HepG2 (cell line): Measurements from ENCODE around the gene UBC. TPM values are rescaled to one million over a fixed set of nuclear protein-coding genes. Genes with fewer than 3 reads are reported as not detected.

Experiments
- AHR ChIP-seq: IDR thresholded peaks from 2 replicates; pipeline ENCODE4 v1.6.1; 2018; ENCODE audit warnings: missing genetic modification reagents, missing compliant biosample characterization
- CAMTA2 ChIP-seq: sonication (generic); formaldehyde crosslinking; IDR thresholded peaks from 2 replicates; pipeline ENCODE4 v1.4.0; 2020; ENCODE audit warnings: mild to moderate bottlenecking, missing genetic modification reagents, borderline replicate concordance
- CCAR2 ChIP-seq: fragments of 200-400 bp; formaldehyde crosslinking; optimal IDR thresholded peaks from 2 replicates; pipeline ENCODE3; 2018; ENCODE audit warnings: low read depth, mild to moderate bottlenecking, low read length, moderate library complexity
- FLYWCH1 ChIP-seq: sonication (generic); formaldehyde crosslinking; IDR thresholded peaks from 2 replicates; pipeline ENCODE4 v1.8.1; 2023; ENCODE audit warnings: mild to moderate bottlenecking, missing genetic modification reagents
- HCFC1 ChIP-seq: fragments of 150-350 bp; IDR thresholded peaks from 2 replicates; pipeline ENCODE4 v1.6.1; 2014; ENCODE audit warnings: low read depth, low read length
- JUND ChIP-seq: sonication (generic); formaldehyde crosslinking; IDR thresholded peaks from 2 replicates; pipeline ENCODE4 v1.8.0; 2022; ENCODE audit warnings: mild to moderate bottlenecking, missing genetic modification reagents
- KLF12 ChIP-seq: sonication (generic); formaldehyde crosslinking; IDR thresholded peaks from 2 replicates; pipeline ENCODE4 v1.4.0; 2020; ENCODE audit warnings: missing genetic modification reagents, borderline replicate concordance
- MAFF ChIP-seq: IDR thresholded peaks from 2 replicates; pipeline ENCODE4 v1.6.1; 2011; ENCODE audit warnings: low read depth, low read length, improper control_type of control experiment
- MZF1 ChIP-seq: sonication (generic); formaldehyde crosslinking; IDR thresholded peaks from 2 replicates; pipeline ENCODE4 v1.8.1; 2023; ENCODE audit warnings: mild to moderate bottlenecking, missing genetic modification reagents, borderline replicate concordance
- NCOA5 ChIP-seq: sonication (generic); formaldehyde crosslinking; IDR thresholded peaks from 2 replicates; pipeline ENCODE4 v1.4.0; 2020; ENCODE audit warnings: missing genetic modification reagents
- NFE2 ChIP-seq: sonication (generic); formaldehyde crosslinking; IDR thresholded peaks from 2 replicates; pipeline ENCODE4 v1.4.0; 2020; ENCODE audit warnings: missing genetic modification reagents
- PAX8 ChIP-seq: sonication (generic); formaldehyde crosslinking; IDR thresholded peaks from 2 replicates; pipeline ENCODE4 v1.8.0; 2022; ENCODE audit warnings: mild to moderate bottlenecking, missing genetic modification reagents, borderline replicate concordance
- PCBP1 ChIP-seq: fragments of 200-400 bp; formaldehyde crosslinking; IDR thresholded peaks from 2 replicates; pipeline ENCODE4 v1.6.1; 2017; ENCODE audit warnings: mild to moderate bottlenecking, low read depth, low read length, borderline replicate concordance
- PHF20 ChIP-seq: sonication (generic); formaldehyde crosslinking; IDR thresholded peaks from 2 replicates; pipeline ENCODE4 v1.5.0; 2020; ENCODE audit warnings: mild to moderate bottlenecking, missing genetic modification reagents
- PHF8 ChIP-seq: sonication (generic); formaldehyde crosslinking; IDR thresholded peaks from 2 replicates; pipeline ENCODE4 v1.5.0; 2020; ENCODE audit warnings: missing genetic modification reagents
- SAP130 ChIP-seq: IDR thresholded peaks from 2 replicates; pipeline ENCODE4 v1.6.1; 2016; ENCODE audit warnings: low read depth
- SIX4 ChIP-seq: sonication (generic); formaldehyde crosslinking; IDR thresholded peaks from 2 replicates; pipeline ENCODE4 v1.4.0; 2020; ENCODE audit warnings: missing genetic modification reagents
- SP4 ChIP-seq: sonication (generic); formaldehyde crosslinking; IDR thresholded peaks from 2 replicates; pipeline ENCODE4 v1.8.1; 2023; ENCODE audit warnings: mild to moderate bottlenecking, missing genetic modification reagents
- ZBTB21 ChIP-seq: sonication (generic); formaldehyde crosslinking; IDR thresholded peaks from 2 replicates; pipeline ENCODE4 v1.4.0; 2020; ENCODE audit warnings: missing genetic modification reagents
- ZNF660 ChIP-seq: sonication (generic); formaldehyde crosslinking; IDR thresholded peaks from 2 replicates; pipeline ENCODE4 v1.5.1; 2020; ENCODE audit warnings: mild to moderate bottlenecking, low read depth, missing genetic modification reagents, borderline replicate concordance
- ZNF747 ChIP-seq: sonication (generic); formaldehyde crosslinking; IDR thresholded peaks from 2 replicates; pipeline ENCODE4 v1.8.1; 2023; ENCODE audit warnings: missing genetic modification reagents, mild to moderate bottlenecking, borderline replicate concordance
- polyA plus RNA-seq, 8 experiments: library from polyadenylated mRNA; depleted of rRNA in 3 of 8; stranded (reverse) in 7 of 8; unstranded in 1 of 8; fragments of >200 nt; fragmentation: Illumina TruSeq in 4 of 8; extraction: Trizol in 4 of 8; gene quantifications; 2 replicates each; pipeline versions ENCODE4 v1.2.1 to v1.2.3, GENCODE V29; 2011 to 2016; ENCODE audit warnings: low read depth in 4 of 8, missing spikeins in 1 of 8, mixed read lengths in 1 of 8; ENCODE audit not compliant: insufficient read depth in 1 of 8
- total RNA-seq, 5 experiments: library from RNA; depleted of rRNA; stranded (reverse); fragments of >200 nt; fragmentation: Illumina TruSeq; extraction: Trizol; gene quantifications; 2 replicates each; pipeline ENCODE4 v1.2.3, GENCODE V29; 2016; ENCODE audit warnings: low read depth in 1 of 5
- TF ChIP-seq, protein P1 (sequence below): sonication (generic); formaldehyde crosslinking; IDR thresholded peaks from 2 replicates; pipeline ENCODE4 v1.4.0; 2020; ENCODE audit warnings: missing genetic modification reagents, mild to moderate bottlenecking, borderline replicate concordance
- TF ChIP-seq, protein P2 (sequence below): sonication (generic); formaldehyde crosslinking; IDR thresholded peaks from 2 replicates; pipeline ENCODE4 v1.8.0; 2022; ENCODE audit warnings: missing genetic modification reagents, mild to moderate bottlenecking, inconsistent platforms, borderline replicate concordance
- TF ChIP-seq, protein P3 (sequence below): sonication (generic); formaldehyde crosslinking; IDR thresholded peaks from 2 replicates; pipeline ENCODE4 v1.4.0; 2020; ENCODE audit warnings: missing genetic modification reagents, borderline replicate concordance

Gene UBC
- total and polyA plus RNA-seq, 2 of the 13 experiments (the other 11 are each of a cell fraction or from before 2014, with no cell fraction given): 805 to 1,432 TPM

GRCh38 chr12:124914392-124915238 lies at the start of gene UBC (continued):
- peak; percentile 94 for TF ChIP-seq SP4
- TF ChIP-seq HCFC1: peak; percentile 20; the same call in 1 of the 2 replicates
- TF ChIP-seq PHF20: peak; percentile 53
- no peak for TF ChIP-seq CCAR2
- TF ChIP-seq MAFF: no peak
- 0 out of 2 replicates have a peak, but pooled peaks have one; percentile 16 for TF ChIP-seq NCOA5
- peak; percentile 81; the same call in 1 of the 2 replicates for TF ChIP-seq AHR
- TF ChIP-seq MZF1: no peak
- TF ChIP-seq, protein P1, sequence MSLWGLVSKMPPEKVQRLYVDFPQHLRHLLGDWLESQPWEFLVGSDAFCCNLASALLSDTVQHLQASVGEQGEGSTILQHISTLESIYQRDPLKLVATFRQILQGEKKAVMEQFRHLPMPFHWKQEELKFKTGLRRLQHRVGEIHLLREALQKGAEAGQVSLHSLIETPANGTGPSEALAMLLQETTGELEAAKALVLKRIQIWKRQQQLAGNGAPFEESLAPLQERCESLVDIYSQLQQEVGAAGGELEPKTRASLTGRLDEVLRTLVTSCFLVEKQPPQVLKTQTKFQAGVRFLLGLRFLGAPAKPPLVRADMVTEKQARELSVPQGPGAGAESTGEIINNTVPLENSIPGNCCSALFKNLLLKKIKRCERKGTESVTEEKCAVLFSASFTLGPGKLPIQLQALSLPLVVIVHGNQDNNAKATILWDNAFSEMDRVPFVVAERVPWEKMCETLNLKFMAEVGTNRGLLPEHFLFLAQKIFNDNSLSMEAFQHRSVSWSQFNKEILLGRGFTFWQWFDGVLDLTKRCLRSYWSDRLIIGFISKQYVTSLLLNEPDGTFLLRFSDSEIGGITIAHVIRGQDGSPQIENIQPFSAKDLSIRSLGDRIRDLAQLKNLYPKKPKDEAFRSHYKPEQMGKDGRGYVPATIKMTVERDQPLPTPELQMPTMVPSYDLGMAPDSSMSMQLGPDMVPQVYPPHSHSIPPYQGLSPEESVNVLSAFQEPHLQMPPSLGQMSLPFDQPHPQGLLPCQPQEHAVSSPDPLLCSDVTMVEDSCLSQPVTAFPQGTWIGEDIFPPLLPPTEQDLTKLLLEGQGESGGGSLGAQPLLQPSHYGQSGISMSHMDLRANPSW: 0 out of 2 replicates have a peak, but pooled peaks have one; percentile 47
- peak; percentile 83 for TF ChIP-seq CAMTA2 (CRISPR knock-in tag)
- peak; percentile 96; the same call in 1 of the 2 replicates for TF ChIP-seq PAX8 (CRISPR knock-in tag)
- no peak for TF ChIP-seq ZNF660
- peak; percentile 82; the same call in 1 of the 2 replicates for TF ChIP-seq FLYWCH1 (CRISPR knock-in tag)
- TF ChIP-seq, protein P2, sequence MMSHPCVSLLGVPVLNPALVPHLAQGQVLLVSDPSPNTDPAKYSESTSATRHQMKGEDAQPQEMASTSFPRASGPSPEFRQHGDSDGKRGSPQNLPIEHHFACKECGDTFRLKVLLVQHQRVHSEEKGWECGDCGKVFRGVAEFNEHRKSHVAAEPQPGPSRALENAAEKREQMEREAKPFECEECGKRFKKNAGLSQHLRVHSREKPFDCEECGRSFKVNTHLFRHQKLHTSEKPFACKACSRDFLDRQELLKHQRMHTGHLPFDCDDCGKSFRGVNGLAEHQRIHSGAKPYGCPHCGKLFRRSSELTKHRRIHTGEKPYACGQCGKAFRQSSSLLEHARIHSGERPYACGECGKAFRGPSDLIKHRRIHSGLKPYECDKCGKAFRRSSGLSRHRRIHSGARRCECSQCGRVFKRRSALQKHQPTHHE: peak; percentile 72; the same call in 1 of the 2 replicates
- peak; percentile 85 for TF ChIP-seq JUND (CRISPR knock-in tag)
- TF ChIP-seq PHF8: peak; percentile 81
- no peak for TF ChIP-seq NFE2 (CRISPR knock-in tag)
- TF ChIP-seq ZNF747 (CRISPR knock-in tag): peak; percentile 63; the same call in 1 of the 2 replicates
- TF ChIP-seq ZBTB21 (CRISPR knock-in tag): no peak; the same call in 1 of the 2 replicates
- TF ChIP-seq SAP130 (CRISPR knock-in tag): peak; percentile 66
- TF ChIP-seq, protein P3, sequence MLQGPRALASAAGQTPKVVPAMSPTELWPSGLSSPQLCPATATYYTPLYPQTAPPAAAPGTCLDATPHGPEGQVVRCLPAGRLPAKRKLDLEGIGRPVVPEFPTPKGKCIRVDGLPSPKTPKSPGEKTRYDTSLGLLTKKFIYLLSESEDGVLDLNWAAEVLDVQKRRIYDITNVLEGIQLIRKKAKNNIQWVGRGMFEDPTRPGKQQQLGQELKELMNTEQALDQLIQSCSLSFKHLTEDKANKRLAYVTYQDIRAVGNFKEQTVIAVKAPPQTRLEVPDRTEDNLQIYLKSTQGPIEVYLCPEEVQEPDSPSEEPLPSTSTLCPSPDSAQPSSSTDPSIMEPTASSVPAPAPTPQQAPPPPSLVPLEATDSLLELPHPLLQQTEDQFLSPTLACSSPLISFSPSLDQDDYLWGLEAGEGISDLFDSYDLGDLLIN: no peak
- TF ChIP-seq SIX4 (CRISPR knock-in tag): no peak; the same call in 1 of the 2 replicates
- TF ChIP-seq PCBP1: peak; percentile 99; the same call in 1 of the 2 replicates
- TF ChIP-seq KLF12 (CRISPR knock-in tag): peak; percentile 96; the same call in 1 of the 2 replicates
